WERI-Rb-1 (cell line): Measurements from ENCODE around the gene BACH2.

Experiments used
- DNase-seq: peaks from one replicate; pipeline ENCODE4 v3.0.0-alpha.2; 2020
- H3K27ac ChIP-seq: fragments of 250-450 bp; sonication (Bioruptor Pico); 2 replicates; pipeline ENCODE4 v1.5.1; 2020; ENCODE audit warnings: mild to moderate bottlenecking, moderate library complexity
- H3K27me3 ChIP-seq: fragments of 250-450 bp; sonication (Bioruptor Pico); 2 replicates; pipeline ENCODE4 v1.5.1; 2021; ENCODE audit warnings: mild to moderate bottlenecking, low read depth, moderate library complexity; ENCODE audit not compliant: insufficient read depth, severe bottlenecking
- H3K36me3 ChIP-seq: fragments of 250-450 bp; sonication (Bioruptor Pico); 2 replicates; pipeline ENCODE4 v1.5.1; 2020; ENCODE audit warnings: mild to moderate bottlenecking, moderate library complexity
- H3K4me3 ChIP-seq: 2 replicates; pipeline ENCODE4 v1.5.1; 2011; ENCODE audit warnings: low read depth, mild to moderate bottlenecking, control low read depth, low read length
- H3K9me3 ChIP-seq: fragments of 250-450 bp; sonication (Bioruptor Pico); 2 replicates; pipeline ENCODE4 v1.5.1; 2021; ENCODE audit warnings: mild to moderate bottlenecking, moderate library complexity; ENCODE audit not compliant: severe bottlenecking
- CTCF ChIP-seq: IDR thresholded peaks from 2 replicates; pipeline ENCODE4 v1.5.1; 2011; ENCODE audit warnings: low read depth, mild to moderate bottlenecking, control low read depth, inconsistent platforms, low read length

The BACH2 gene

DNA sequence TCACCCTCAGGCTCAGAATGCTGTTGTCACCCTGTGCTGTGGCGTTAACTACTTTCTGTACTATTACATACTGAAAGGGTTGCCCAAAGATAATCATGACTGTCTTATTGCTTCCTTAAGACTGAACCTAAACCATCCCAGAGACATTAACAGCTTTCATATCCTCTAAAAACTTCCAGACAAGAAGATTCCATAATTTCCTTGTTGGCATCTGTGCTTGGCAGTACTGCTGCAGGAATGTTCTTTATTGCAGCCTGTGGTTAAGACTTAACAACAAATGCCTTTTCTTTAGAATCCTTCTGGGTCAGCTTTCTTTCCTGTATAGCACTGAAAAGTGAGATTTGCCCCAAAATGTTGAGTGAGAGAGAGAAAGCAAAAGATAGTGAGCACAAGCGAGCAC, 292.7 kb downstream of the BACH2 start:
- DNase-seq, result no peak
- H3K27ac ChIP-seq, result no peak overlapping the region
- no peak for TF ChIP-seq CTCF
- no peak overlapping the region for H3K4me3 ChIP-seq
- no peaks in the 10 kb centered on the region for H3K9me3 ChIP-seq
- H3K27me3 ChIP-seq, result no peaks in the 10 kb centered on the region
- H3K36me3 ChIP-seq, result peaks cover 4% of the 10 kb centered on the region

- H3K4me3 ChIP-seq, result no peak overlapping the region
- no peak overlapping the region for H3K27ac ChIP-seq
- DNase-seq, result no peak
- no peaks in the 10 kb centered on the region for H3K9me3 ChIP-seq
- H3K36me3 ChIP-seq, result peaks cover 4% of the 10 kb centered on the region
- no peaks in the 10 kb centered on the region for H3K27me3 ChIP-seq
- TF ChIP-seq CTCF, result no peak
Measured at GRCh38 chr6:90003069-90003795, 293.4 kb downstream of the BACH2 start.

DNA sequence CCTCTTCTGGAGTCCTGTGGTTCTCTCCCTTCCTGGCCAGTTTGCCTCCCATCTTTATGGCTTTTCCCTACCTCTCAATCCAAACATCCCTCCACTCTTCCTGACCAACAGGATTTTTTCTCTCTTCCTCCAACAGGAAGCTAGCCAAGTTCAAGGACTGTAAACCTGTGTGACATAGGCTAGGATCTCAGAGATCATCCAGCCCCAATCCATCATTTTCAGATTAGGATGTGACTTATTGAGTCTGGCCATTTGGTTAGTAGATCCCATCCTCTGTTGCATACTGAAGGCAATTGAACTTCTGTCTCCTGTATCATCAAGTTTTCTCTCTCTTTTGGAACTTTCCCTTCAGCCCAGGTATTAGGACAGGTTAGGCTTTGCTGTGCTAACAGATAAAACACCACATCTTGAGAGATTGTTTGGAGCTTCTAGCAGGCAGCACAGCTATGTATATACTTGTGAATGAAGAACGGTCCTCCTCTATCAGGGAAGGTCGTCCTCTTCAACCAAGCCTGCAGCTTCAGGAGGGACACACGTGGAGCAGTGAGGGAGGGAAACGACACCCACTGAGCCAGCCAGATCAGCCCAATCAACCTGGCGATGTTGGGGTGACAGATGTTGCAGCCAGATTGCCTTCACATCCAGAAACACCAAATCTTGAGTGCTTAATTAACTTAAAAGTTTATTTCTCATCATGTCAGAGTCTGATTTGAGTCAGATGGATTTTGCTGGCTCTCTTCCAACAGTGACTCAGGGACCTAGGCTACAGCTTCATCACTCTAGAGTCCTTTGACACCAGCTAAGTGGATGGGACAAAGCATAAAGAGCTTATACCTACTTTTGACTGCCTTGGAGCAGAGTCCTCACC, 295.5 kb downstream of the BACH2 start:
- Histone ChIP-seq H3K9me3 (no peaks in the 10 kb centered on the region), H3K36me3 (no peaks in the 10 kb centered on the region), H3K27ac (peak overlapping the region; percentile 77), H3K27me3 (no peaks in the 10 kb centered on the region), H3K4me3 (no peak overlapping the region)
- peak; percentile 89 for DNase-seq
- no peak for TF ChIP-seq CTCF

GRCh38 chr6:89999945-90000825, 296.5 kb downstream of the BACH2 start:
- H3K27me3 ChIP-seq, result no peaks in the 10 kb centered on the region
- TF ChIP-seq CTCF, result no peak
- H3K9me3 ChIP-seq, result no peaks in the 10 kb centered on the region
- H3K36me3 ChIP-seq, result no peaks in the 10 kb centered on the region
- peak; percentile 19 for DNase-seq
- no peak overlapping the region for H3K4me3 ChIP-seq
- H3K27ac ChIP-seq, result peak overlapping the region; percentile 77

DNA sequence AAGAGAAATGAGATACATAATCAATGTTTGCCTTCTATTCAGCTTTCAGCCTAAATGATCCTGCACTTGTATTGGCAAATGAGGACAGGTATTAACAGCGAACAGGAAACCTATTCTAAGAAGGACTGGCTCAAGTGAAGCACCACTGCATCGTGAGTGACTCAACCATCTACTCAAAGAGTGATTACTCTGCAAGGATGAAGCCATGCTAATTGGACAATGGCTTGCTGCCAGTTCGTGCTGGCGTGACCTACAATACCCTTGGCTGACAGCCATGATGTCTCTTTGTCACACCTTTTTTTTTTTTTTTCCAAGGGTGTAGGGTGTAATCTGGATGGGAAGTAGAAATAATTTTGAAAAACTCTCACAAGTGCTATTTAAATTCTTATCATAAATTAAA, 297.5 kb downstream of the BACH2 start:
- H3K4me3 ChIP-seq, result no peak overlapping the region
- peak overlapping the region; percentile 77; the same call in 1 of the 2 replicates for H3K27ac ChIP-seq
- DNase-seq, result peak; percentile 48
- H3K36me3 ChIP-seq, result no peaks in the 10 kb centered on the region
- no peak for TF ChIP-seq CTCF
- no peaks in the 10 kb centered on the region for H3K9me3 ChIP-seq
- no peaks in the 10 kb centered on the region for H3K27me3 ChIP-seq
